Retinal pigment epithelial cell (primary cell): Measurements from ENCODE around the gene SF3B2.
A peak's percentile ranks its signal among the peaks of the same experiment; 100 is the strongest.

Experiments
- DNase-seq: peaks from one replicate; pipeline ENCODE4 v3.0.0-alpha.2; 2010; ENCODE audit warnings: low read depth
- H3K4me3 ChIP-seq: 2 replicates; pipeline ENCODE4 v1.5.1; 2011; ENCODE audit warnings: mild to moderate bottlenecking, low read length, control low read depth, moderate library complexity
- TF ChIP-seq, protein P1 (sequence below): conservative IDR thresholded peaks from 2 replicates; pipeline ENCODE4 v1.5.1; 2011; ENCODE audit warnings: low read depth, low read length, control low read depth, inconsistent platforms

SF3B2 gene

GRCh38 chr11:66069715-66070603 is 17.8 kb downstream of the SF3B2 start, which contains the start of gene PACS1:
TSS of gene PACS1 (plus strand) at chr11:66070272. CDS start at chr11:66070487, 215 bp downstream.
- H3K4me3 ChIP-seq = peak within 1 kb of the TSS; percentile 63
- DNase-seq = no peak
- TF ChIP-seq, protein P1, sequence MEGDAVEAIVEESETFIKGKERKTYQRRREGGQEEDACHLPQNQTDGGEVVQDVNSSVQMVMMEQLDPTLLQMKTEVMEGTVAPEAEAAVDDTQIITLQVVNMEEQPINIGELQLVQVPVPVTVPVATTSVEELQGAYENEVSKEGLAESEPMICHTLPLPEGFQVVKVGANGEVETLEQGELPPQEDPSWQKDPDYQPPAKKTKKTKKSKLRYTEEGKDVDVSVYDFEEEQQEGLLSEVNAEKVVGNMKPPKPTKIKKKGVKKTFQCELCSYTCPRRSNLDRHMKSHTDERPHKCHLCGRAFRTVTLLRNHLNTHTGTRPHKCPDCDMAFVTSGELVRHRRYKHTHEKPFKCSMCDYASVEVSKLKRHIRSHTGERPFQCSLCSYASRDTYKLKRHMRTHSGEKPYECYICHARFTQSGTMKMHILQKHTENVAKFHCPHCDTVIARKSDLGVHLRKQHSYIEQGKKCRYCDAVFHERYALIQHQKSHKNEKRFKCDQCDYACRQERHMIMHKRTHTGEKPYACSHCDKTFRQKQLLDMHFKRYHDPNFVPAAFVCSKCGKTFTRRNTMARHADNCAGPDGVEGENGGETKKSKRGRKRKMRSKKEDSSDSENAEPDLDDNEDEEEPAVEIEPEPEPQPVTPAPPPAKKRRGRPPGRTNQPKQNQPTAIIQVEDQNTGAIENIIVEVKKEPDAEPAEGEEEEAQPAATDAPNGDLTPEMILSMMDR = no peak

- TF ChIP-seq, protein P1 = no peak
- DNase-seq = no peak
- H3K4me3 ChIP-seq = peak overlapping the region; percentile 63
Measured at GRCh38 chr11:66070604-66071380, 18.6 kb downstream of the SF3B2 start.

- H3K4me3 ChIP-seq = peak overlapping the region; percentile 63
Measured at GRCh38 chr11:66071381-66071801, 19.2 kb downstream of the SF3B2 start.

GRCh38 chr11:66072081-66072480 is 19.9 kb downstream of the SF3B2 start:
- TF ChIP-seq, protein P1 = no peak
- DNase-seq = no peak
- no peak overlapping the region for H3K4me3 ChIP-seq

More at GRCh38 chr11:66071381-66071801, 19.2 kb downstream of the SF3B2 start:
- no peak for DNase-seq
- TF ChIP-seq, protein P1 = no peak

GRCh38 chr11:66072518-66072917 is 20.4 kb downstream of the SF3B2 start:
- no peak for DNase-seq
- TF ChIP-seq, protein P1 = no peak
- H3K4me3 ChIP-seq = no peak overlapping the region

- no peak overlapping the region for H3K4me3 ChIP-seq
- DNase-seq = no peak
- TF ChIP-seq, protein P1 = no peak
Measured at GRCh38 chr11:66073669-66074068, 21.5 kb downstream of the SF3B2 start.
